ENCODE data around the gene ANO6.

Gene ANO6

GRCh38 chr12:45203767-45204166 is 12.1 kb upstream of the ANO6 start:
- no peaks in the 10 kb centered on the region for H3K9me3 Mint-ChIP-seq
- ATAC-seq (no peak), DNase-seq (no peak)
- no peaks in the 10 kb centered on the region for H3K27me3 Mint-ChIP-seq
- no peak overlapping the region for H3K4me3 Mint-ChIP-seq
- H3K4me1 Mint-ChIP-seq, result peaks cover 15% of the 10 kb centered on the region
- no peak overlapping the region for H3K27ac Mint-ChIP-seq

DNA sequence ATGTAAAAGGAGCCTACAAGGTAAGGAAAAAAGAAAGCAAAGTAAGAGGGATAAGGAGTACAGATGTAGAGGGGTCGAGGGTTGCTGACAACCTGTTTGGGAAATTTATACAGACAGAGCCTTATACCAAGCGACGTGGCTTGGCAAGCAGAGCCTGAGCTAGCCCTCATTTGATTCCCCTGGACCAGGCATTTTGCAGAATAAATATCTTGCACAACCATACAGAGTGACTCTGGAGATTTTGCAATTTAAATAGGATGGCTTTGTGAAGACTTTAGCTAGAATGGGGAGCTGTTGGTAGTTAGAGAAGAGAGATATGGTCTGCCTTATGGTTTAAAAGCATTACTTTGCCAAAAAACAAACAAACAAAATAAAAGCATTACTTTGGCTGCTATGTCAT is 11.1 kb upstream of the ANO6 start:
- no peak for ATAC-seq

GRCh38 chr12:45205165-45205825 is 10.6 kb upstream of the ANO6 start:
- Mint-ChIP-seq H3K4me1 (peaks cover 17% of the 10 kb centered on the region), H3K4me3 (no peak overlapping the region), H3K27ac (no peak overlapping the region), H3K9me3 (no peaks in the 10 kb centered on the region), H3K27me3 (no peaks in the 10 kb centered on the region)
- DNase-seq, result no peak
- ATAC-seq, result peak; percentile 72

More for the DNA sequence above, 11.1 kb upstream of the ANO6 start:
- Mint-ChIP-seq H3K27ac (no peak overlapping the region), H3K4me3 (no peak overlapping the region), H3K9me3 (no peaks in the 10 kb centered on the region), H3K27me3 (no peaks in the 10 kb centered on the region), H3K4me1 (peaks cover 19% of the 10 kb centered on the region)
- no peak for DNase-seq

DNA sequence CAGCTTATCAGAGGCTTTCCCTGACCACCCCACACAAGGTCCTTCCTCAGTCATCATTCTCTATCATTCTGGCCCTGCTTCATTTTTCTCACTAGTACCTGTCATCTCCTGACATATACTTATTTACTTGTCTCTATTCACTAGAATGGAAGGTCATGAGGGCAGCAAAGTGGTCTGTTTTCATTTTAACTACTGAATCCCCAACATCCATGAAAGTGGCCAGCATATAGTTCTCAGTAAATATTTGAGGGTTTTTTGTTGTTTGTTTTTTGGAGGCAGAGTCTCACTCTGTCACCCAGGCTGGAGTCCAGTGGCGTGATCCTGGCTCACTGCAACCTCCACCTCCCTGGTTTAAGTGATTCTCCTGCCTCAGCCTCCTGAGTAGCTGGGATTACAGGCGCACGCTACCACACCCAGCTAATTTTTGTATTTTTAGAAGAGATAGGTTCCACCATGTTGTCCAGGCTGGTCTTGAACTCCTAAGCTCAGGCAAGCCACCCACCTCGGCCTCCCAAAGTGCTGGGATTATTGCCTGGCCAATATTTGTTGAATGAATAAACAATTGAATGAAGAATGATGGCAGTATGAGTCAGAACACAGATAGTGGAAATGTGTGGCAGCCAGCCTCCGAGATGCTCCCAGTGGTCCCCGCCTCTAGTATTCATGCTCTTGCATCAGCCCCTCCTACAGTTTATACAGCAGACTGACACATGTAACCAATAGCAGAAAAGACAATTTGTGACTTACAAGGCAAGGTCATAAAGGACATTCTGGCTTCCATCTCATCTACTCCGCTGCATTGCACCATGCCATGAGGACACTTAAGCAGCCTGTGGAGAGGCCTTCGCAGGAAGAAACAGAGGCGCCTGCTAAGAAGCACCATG is 7.0 kb upstream of the ANO6 start:
- H3K4me1 Mint-ChIP-seq, result peaks cover 9% of the 10 kb centered on the region
- no peak overlapping the region for H3K4me3 Mint-ChIP-seq
- DNase-seq (no peak), ATAC-seq (peak; percentile 59)
- no peak overlapping the region for H3K27ac Mint-ChIP-seq
- no peaks in the 10 kb centered on the region for H3K9me3 Mint-ChIP-seq
- no peaks in the 10 kb centered on the region for H3K27me3 Mint-ChIP-seq

- ATAC-seq (no peak), DNase-seq (no peak)
- no peaks in the 10 kb centered on the region for H3K27me3 Mint-ChIP-seq
- H3K27ac Mint-ChIP-seq, result peak overlapping the region in 1 of 2 donors; percentile 42
- H3K9me3 Mint-ChIP-seq, result no peaks in the 10 kb centered on the region
- H3K4me3 Mint-ChIP-seq, result no peak overlapping the region
- peaks cover 18% of the 10 kb centered on the region for H3K4me1 Mint-ChIP-seq
These were observed 6.1 kb upstream of the ANO6 start for GRCh38 chr12:45209784-45210183.

- Mint-ChIP-seq H3K27me3 (no peaks in the 10 kb centered on the region), H3K4me1 (peaks cover 24% of the 10 kb centered on the region), H3K4me3 (no peak overlapping the region), H3K27ac (no peak overlapping the region), H3K9me3 (no peaks in the 10 kb centered on the region)
- ATAC-seq (no peak), DNase-seq (no peak)
These were observed 3.8 kb upstream of the ANO6 start for GRCh38 chr12:45212064-45212463.

GRCh38 chr12:45213107-45213506 is 2.8 kb upstream of the ANO6 start:
- Mint-ChIP-seq H3K4me1 (peaks cover 34% of the 10 kb centered on the region), H3K9me3 (no peaks in the 10 kb centered on the region), H3K27me3 (no peaks in the 10 kb centered on the region), H3K27ac (no peak overlapping the region), H3K4me3 (no peak overlapping the region)
- DNase-seq, result no peak
- no peak for ATAC-seq

DNA sequence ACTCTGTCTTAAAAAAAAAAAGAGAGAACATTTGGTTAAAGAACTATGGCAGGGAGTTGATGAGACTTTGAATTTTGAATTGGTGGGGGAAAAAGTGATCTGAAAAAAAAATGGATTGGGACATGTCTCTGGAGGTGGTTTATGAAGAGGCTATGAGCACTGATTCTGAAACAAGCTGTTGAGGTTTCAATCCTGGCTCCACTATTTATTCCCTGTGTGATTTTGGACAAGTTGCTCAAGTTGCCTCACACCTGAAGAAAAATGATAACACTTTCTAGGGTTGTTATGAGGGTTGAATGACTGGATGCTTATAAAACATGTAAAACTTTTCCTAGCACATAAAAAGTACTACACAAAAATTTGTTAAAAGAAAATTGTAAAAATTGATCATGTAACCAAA is 1.8 kb upstream of the ANO6 start:
- H3K4me1 Mint-ChIP-seq, result peaks cover 39% of the 10 kb centered on the region
- no peak overlapping the region for H3K27ac Mint-ChIP-seq

GRCh38 chr12:45214749-45215418 is 1.0 kb upstream of the ANO6 start:
- DNase-seq (no peak), ATAC-seq (no peak)
- Mint-ChIP-seq H3K4me3 (peak overlapping the region; percentile 91 to 96), H3K27ac (peak overlapping the region; percentile 60 to 83), H3K4me1 (peaks cover 38% of the 10 kb centered on the region), H3K27me3 (no peaks in the 10 kb centered on the region), H3K9me3 (no peaks in the 10 kb centered on the region)

More for the DNA sequence above, 1.8 kb upstream of the ANO6 start:
- ATAC-seq (no peak), DNase-seq (no peak)
- H3K9me3 Mint-ChIP-seq, result no peaks in the 10 kb centered on the region
- no peaks in the 10 kb centered on the region for H3K27me3 Mint-ChIP-seq
- peak overlapping the region in 1 of 2 donors; percentile 33 for H3K4me3 Mint-ChIP-seq

GRCh38 chr12:45216230-45216982 is 511 bp downstream of the ANO6 start:
- peaks cover 45% of the 10 kb centered on the region for H3K4me1 Mint-ChIP-seq
- ATAC-seq, result peak; percentile 68
- no peaks in the 10 kb centered on the region for H3K27me3 Mint-ChIP-seq
- peak; percentile 57 to 62 for DNase-seq
- H3K27ac Mint-ChIP-seq, result peak overlapping the region; percentile 89 to 96
- H3K4me3 Mint-ChIP-seq, result peak overlapping the region; percentile 91 to 96
- no peaks in the 10 kb centered on the region for H3K9me3 Mint-ChIP-seq

- ATAC-seq (no peak), DNase-seq (no peak)
- H3K9me3 Mint-ChIP-seq, result no peaks in the 10 kb centered on the region
- H3K27ac Mint-ChIP-seq, result peak overlapping the region; percentile 89 to 96
- H3K27me3 Mint-ChIP-seq, result no peaks in the 10 kb centered on the region
- H3K4me3 Mint-ChIP-seq, result peak overlapping the region; percentile 91 to 96
- H3K4me1 Mint-ChIP-seq, result peaks cover 45% of the 10 kb centered on the region
These were observed 1.1 kb downstream of the ANO6 start for GRCh38 chr12:45216983-45217485.

DNA sequence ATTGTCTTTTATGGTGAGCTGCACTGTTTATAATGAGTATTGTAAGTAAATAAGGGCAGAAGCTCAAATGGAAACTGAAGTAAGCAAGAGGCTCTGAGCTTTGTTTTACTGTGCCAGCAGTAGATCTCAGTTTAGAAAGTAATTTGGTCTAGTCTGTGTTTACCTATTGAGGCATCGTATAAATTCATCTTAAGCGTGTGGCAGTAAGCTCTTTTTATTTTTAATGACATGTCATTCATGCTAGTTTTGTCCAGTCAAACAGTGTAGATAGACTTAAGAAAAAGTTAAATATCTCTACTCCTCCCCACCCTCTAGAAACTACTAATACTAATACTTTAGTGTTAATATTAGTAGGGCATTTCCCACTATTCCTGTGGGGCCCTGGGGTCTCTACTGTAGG is 2.0 kb downstream of the ANO6 start:
- Mint-ChIP-seq H3K27me3 (no peaks in the 10 kb centered on the region), H3K9me3 (no peaks in the 10 kb centered on the region), H3K27ac (no peak overlapping the region), H3K4me1 (peaks cover 45% of the 10 kb centered on the region), H3K4me3 (peak overlapping the region in 1 of 2 donors; percentile 1)
- ATAC-seq (no peak), DNase-seq (no peak)

- H3K4me1 Mint-ChIP-seq, result peaks cover 44% of the 10 kb centered on the region
- DNase-seq, result no peak
- no peaks in the 10 kb centered on the region for H3K27me3 Mint-ChIP-seq
- no peak overlapping the region for H3K27ac Mint-ChIP-seq
- no peak overlapping the region for H3K4me3 Mint-ChIP-seq
- ATAC-seq, result no peak
- H3K9me3 Mint-ChIP-seq, result no peaks in the 10 kb centered on the region
These were observed 3.7 kb downstream of the ANO6 start for GRCh38 chr12:45219621-45220020.

DNA sequence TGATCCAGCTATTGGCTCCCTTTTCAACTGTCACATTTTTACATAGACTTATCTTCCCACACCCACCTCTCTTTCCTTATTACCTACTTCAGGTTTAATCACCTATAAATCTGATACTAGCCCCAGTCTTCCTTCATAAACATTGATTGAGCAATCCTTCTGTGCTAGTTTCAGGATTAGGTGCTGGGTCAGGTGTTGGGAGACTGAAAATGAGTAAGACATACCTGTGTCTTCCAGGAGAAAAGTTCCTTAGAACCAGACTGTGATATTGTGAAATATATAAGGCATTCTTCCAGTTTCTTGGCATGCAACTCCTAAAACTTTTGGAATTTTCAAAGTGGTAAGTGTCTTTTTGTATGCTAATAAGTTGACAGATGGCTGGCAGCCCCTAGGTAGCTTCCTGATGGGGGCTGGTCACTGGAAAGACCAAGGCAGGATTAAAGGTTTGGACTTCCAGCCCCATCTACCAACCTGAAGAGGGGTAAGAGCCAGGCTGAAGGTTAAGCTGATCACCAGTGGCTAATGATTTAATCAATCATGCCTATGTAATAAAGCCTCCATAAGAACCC is 4.6 kb downstream of the ANO6 start:
- H3K4me3 Mint-ChIP-seq, result no peak overlapping the region
- peaks cover 41% of the 10 kb centered on the region for H3K4me1 Mint-ChIP-seq
- ATAC-seq, result no peak
- no peak overlapping the region for H3K27ac Mint-ChIP-seq
- DNase-seq, result no peak
- no peaks in the 10 kb centered on the region for H3K9me3 Mint-ChIP-seq
- no peaks in the 10 kb centered on the region for H3K27me3 Mint-ChIP-seq

DNA sequence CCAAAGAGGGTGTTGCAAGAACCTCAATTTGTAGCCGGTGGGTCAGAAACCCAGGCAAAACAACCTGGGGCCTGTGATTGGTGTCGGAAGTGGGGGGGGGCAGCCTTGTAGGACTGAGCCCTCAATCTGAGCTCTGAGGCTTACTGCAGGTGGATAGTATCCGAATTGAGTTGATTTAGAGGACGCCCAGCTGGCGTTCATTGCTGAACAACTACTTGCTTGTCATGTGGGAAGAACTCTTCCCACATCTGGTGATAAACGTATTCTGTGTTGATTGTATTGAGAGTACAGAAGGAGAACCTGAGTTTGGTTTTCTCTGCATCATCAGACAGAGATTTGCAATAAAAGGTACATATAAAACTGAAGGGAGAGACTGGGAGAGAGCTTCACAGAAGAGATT is 5.1 kb downstream of the ANO6 start:
- H3K27ac Mint-ChIP-seq, result no peak overlapping the region
- no peaks in the 10 kb centered on the region for H3K9me3 Mint-ChIP-seq
- H3K4me3 Mint-ChIP-seq, result no peak overlapping the region
- no peaks in the 10 kb centered on the region for H3K27me3 Mint-ChIP-seq
- H3K4me1 Mint-ChIP-seq, result peaks cover 41% of the 10 kb centered on the region
- no peak for ATAC-seq
- no peak for DNase-seq
